ENCODE measurements around the gene KCNK6.

- no peak for TF ChIP-seq CTCF (IDR thresholded peaks at IDR 0.05)
- no peak for TF ChIP-seq POLR2A (IDR thresholded peaks at IDR 0.05)
Observed at GRCh38 chr19:38377052-38377451, 57.4 kb downstream of the KCNK6 start.

Measured in lower leg skin (tissue), 3 donors.